ENCODE data around the gene WSCD1. TPM values are rescaled to one million over a fixed set of nuclear protein-coding genes. Genes with fewer than 3 reads are reported as not detected.

WSCD1 gene
- total RNA-seq, 1 experiment from 2014 or later, result not detected

GRCh38 chr17:6075050-6075449 is 4.9 kb downstream of the WSCD1 start:
- Histone ChIP-seq H3K9me3 (no peaks in the 10 kb centered on the region), H3K4me3 (ENCODE audit: low read depth, low read length) (no peak overlapping the region), H3K4me1 (no peaks in the 10 kb centered on the region), H3K27me3 (replicated peaks; ENCODE audit: control insufficient read depth, insufficient read depth, low read length) (no peaks in the 10 kb centered on the region), H3K36me3 (ENCODE audit: control insufficient read depth, insufficient read depth, low read length) (no peaks in the 10 kb centered on the region)
- TF ChIP-seq CTCF (IDR thresholded peaks at IDR 0.05; ENCODE audit: insufficient read depth in 1 of 2, low read depth in 1 of 2, low read length in 1 of 2, severe bottlenecking in 1 of 2, unreplicated experiment in 1 of 2), result no peak
- ChIA-PET POLR2A (no interaction called here), CTCF (no interaction called here)
- no TSS peak for BruUV-seq (replicated peaks)
- no peak for DNase-seq
- H3K9me3 Mint-ChIP-seq (ENCODE audit: unreplicated experiment), result no peaks in the 10 kb centered on the region
- H3K27me3 Mint-ChIP-seq (ENCODE audit: insufficient read depth, unreplicated experiment), result peaks cover 5% of the 10 kb centered on the region
- H3K27ac Mint-ChIP-seq (ENCODE audit: unreplicated experiment), result no peak overlapping the region
- H3K36me3 Mint-ChIP-seq (ENCODE audit: insufficient read depth, unreplicated experiment), result no peaks in the 10 kb centered on the region
- intact Hi-C loops (cut with micrococcal nuclease; ENCODE audit: unreplicated experiment), result no loop called here
- H3K4me1 Mint-ChIP-seq (ENCODE audit: low read depth, unreplicated experiment), result no peaks in the 10 kb centered on the region
- no peak overlapping the region for H3K4me3 Mint-ChIP-seq (ENCODE audit: unreplicated experiment)

- no peak for TF ChIP-seq CTCF (IDR thresholded peaks at IDR 0.05; ENCODE audit: insufficient read depth in 1 of 2, low read depth in 1 of 2, low read length in 1 of 2, severe bottlenecking in 1 of 2, unreplicated experiment in 1 of 2)
These were observed 5.7 kb downstream of the WSCD1 start for GRCh38 chr17:6075845-6076244.

GRCh38 chr17:6077752-6078151 is 7.6 kb downstream of the WSCD1 start:
- Mint-ChIP-seq H3K4me3 (ENCODE audit: unreplicated experiment) (no peak overlapping the region), H3K27ac (ENCODE audit: unreplicated experiment) (no peak overlapping the region), H3K27me3 (ENCODE audit: insufficient read depth, unreplicated experiment) (peaks cover 8% of the 10 kb centered on the region), H3K9me3 (ENCODE audit: unreplicated experiment) (no peaks in the 10 kb centered on the region), H3K36me3 (ENCODE audit: insufficient read depth, unreplicated experiment) (no peaks in the 10 kb centered on the region), H3K4me1 (ENCODE audit: low read depth, unreplicated experiment) (no peaks in the 10 kb centered on the region)
- no peaks in the 10 kb centered on the region for H3K9me3 ChIP-seq
- no peak overlapping the region for H3K4me3 ChIP-seq (ENCODE audit: low read depth, low read length)
- no TSS peak for BruUV-seq (replicated peaks)
- no peaks in the 10 kb centered on the region for H3K36me3 ChIP-seq (ENCODE audit: control insufficient read depth, insufficient read depth, low read length)
- no peaks in the 10 kb centered on the region for H3K4me1 ChIP-seq
- CTCF ChIA-PET, result no interaction called here
- DNase-seq, result no peak
- POLR2A ChIA-PET, result interaction anchor here (0.5 kb wide), 1 partner anchor 671 kb away, joined by 5 read pairs; no protein-coding TSS in a partner anchor
- TF ChIP-seq CTCF (IDR thresholded peaks at IDR 0.05; ENCODE audit: insufficient read depth in 1 of 2, low read depth in 1 of 2, low read length in 1 of 2, severe bottlenecking in 1 of 2, unreplicated experiment in 1 of 2), result no peak
- intact Hi-C loops (cut with micrococcal nuclease; ENCODE audit: unreplicated experiment), result no loop called here
- H3K27me3 ChIP-seq (replicated peaks; ENCODE audit: control insufficient read depth, insufficient read depth, low read length), result no peaks in the 10 kb centered on the region

More at GRCh38 chr17:6075845-6076244, 5.7 kb downstream of the WSCD1 start:
- H3K36me3 ChIP-seq (ENCODE audit: control insufficient read depth, insufficient read depth, low read length), result no peaks in the 10 kb centered on the region
- H3K4me3 ChIP-seq (ENCODE audit: low read depth, low read length), result no peak overlapping the region
- H3K4me1 Mint-ChIP-seq (ENCODE audit: low read depth, unreplicated experiment), result no peaks in the 10 kb centered on the region
- BruUV-seq (replicated peaks), result no TSS peak
- no peak for DNase-seq
- peaks cover 5% of the 10 kb centered on the region for H3K27me3 Mint-ChIP-seq (ENCODE audit: insufficient read depth, unreplicated experiment)
- ChIA-PET POLR2A (no interaction called here), CTCF (no interaction called here)
- intact Hi-C loops (cut with micrococcal nuclease; ENCODE audit: unreplicated experiment), result no loop called here
- H3K27me3 ChIP-seq (replicated peaks; ENCODE audit: control insufficient read depth, insufficient read depth, low read length), result no peaks in the 10 kb centered on the region
- no peak overlapping the region for H3K27ac Mint-ChIP-seq (ENCODE audit: unreplicated experiment)
- no peaks in the 10 kb centered on the region for H3K4me1 ChIP-seq
- no peaks in the 10 kb centered on the region for H3K9me3 Mint-ChIP-seq (ENCODE audit: unreplicated experiment)
- H3K4me3 Mint-ChIP-seq (ENCODE audit: unreplicated experiment), result no peak overlapping the region
- no peaks in the 10 kb centered on the region for H3K9me3 ChIP-seq
- H3K36me3 Mint-ChIP-seq (ENCODE audit: insufficient read depth, unreplicated experiment), result no peaks in the 10 kb centered on the region
